ENCODE measurements around the gene C1S. TPM values are rescaled to one million over a fixed set of nuclear protein-coding genes. Genes with fewer than 3 reads are reported as not detected.

C1S gene
- total RNA-seq, 4 donors from 2014 or later = 415 to 1,129 (median 638) TPM

DNA sequence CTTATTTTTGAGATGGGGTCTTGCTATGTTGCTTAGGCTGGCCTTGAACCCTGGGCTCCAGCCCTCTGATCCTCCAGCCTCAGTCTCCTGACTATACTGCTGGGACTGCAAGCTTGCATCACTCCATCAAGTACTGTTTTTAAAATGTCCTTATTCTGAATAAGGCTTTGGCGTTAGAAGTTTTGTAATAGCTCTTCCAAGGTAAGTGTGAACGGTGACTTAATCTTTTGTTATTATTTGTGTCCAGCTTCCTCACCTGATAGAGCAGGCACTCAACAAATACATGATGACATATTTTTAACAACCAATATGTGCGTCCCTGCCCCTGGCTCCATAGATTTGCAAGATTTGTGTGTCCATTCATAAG, 47.1 kb downstream of the C1S start:
- 60 to 64% methylated on average over 3 of the region's 3 CpGs for WGBS, 2 donors
- TF ChIP-seq POLR2A (IDR thresholded peaks at IDR 0.05) (no peak), EP300 (IDR thresholded peaks at IDR 0.05) (no peak)
- TF ChIP-seq, protein P1, sequence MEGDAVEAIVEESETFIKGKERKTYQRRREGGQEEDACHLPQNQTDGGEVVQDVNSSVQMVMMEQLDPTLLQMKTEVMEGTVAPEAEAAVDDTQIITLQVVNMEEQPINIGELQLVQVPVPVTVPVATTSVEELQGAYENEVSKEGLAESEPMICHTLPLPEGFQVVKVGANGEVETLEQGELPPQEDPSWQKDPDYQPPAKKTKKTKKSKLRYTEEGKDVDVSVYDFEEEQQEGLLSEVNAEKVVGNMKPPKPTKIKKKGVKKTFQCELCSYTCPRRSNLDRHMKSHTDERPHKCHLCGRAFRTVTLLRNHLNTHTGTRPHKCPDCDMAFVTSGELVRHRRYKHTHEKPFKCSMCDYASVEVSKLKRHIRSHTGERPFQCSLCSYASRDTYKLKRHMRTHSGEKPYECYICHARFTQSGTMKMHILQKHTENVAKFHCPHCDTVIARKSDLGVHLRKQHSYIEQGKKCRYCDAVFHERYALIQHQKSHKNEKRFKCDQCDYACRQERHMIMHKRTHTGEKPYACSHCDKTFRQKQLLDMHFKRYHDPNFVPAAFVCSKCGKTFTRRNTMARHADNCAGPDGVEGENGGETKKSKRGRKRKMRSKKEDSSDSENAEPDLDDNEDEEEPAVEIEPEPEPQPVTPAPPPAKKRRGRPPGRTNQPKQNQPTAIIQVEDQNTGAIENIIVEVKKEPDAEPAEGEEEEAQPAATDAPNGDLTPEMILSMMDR (IDR thresholded peaks at IDR 0.05) = no peak
- Histone ChIP-seq H3K4me1 (peaks cover 0 to 47% (median 10%) of the 10 kb centered on the region in 4 donors), H3K4me3 (peak overlapping the region; percentile 45 to 68 (median 56)), H3K27ac (peak overlapping the region; percentile 89 to 96 (median 94)), H3K27me3 (no peaks in the 10 kb centered on the region), H3K9me3 (peaks cover 0 to 9% (median 0%) of the 10 kb centered on the region in 4 donors), H3K36me3 (peaks cover 0 to 35% (median 0%) of the 10 kb centered on the region in 3 donors)
- DNase-seq (ENCODE audit: low spot score in 2 of 2) = no peak

DNA sequence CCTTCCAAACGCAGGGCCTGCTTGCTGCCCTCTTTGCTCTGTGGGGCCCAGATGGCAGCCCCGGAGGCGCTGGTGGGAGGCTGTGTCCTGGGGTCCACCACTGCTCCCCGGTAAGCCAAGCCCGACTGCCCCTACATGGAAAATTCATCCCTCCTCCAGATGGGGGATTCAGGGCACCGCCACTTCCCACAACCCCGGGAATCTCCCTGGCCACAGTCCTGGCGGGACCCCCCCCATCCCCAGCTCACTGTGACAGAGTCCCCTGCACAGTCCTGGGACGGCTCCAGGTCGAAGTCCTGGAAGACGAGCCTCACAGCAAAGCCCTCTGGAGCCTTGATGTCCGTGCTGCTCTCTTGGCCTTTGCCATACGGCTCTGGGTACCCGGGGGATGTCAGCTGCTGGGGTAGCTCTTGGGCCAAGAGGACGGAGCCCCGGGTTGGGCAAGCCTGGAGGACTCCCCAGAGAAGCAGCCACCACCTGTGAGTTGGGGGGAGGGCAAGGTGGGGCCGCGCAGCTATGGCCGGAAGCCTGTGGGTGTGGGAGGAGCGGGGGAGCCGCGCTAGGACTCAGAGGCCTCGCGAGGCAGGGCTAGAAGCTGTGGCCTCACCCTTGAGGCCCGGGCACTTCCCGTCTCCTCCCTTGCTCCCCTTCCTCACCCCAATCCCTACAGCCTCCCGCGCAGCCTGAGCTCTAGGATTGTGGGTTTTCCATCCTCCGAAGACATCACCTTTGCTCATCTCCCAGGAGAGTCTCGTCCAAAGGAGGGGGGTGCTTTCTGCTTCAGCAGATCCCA, 47.7 kb downstream of the C1S start:
- WGBS, 2 donors = 2 to 5% methylated on average over 17 of the region's 30 CpGs
- peaks cover 0 to 52% (median 12%) of the 10 kb centered on the region in 4 donors for H3K4me1 ChIP-seq
- peaks cover 0 to 33% (median 0%) of the 10 kb centered on the region in 3 donors for H3K36me3 ChIP-seq
- DNase-seq (ENCODE audit: low spot score in 2 of 2) = peak; percentile 63 to 69
- peak overlapping the region; percentile 45 to 68 (median 56) for H3K4me3 ChIP-seq
- H3K27me3 ChIP-seq = no peaks in the 10 kb centered on the region
- peak overlapping the region; percentile 89 to 96 (median 94) for H3K27ac ChIP-seq
- peaks cover 0 to 9% (median 0%) of the 10 kb centered on the region in 4 donors for H3K9me3 ChIP-seq
- TF ChIP-seq POLR2A (IDR thresholded peaks at IDR 0.05) (peak in 1 of 2 donors; percentile 28), EP300 (IDR thresholded peaks at IDR 0.05) (peak in 1 of 2 donors; percentile 62)
- TF ChIP-seq, protein P1 (IDR thresholded peaks at IDR 0.05) = peak in 1 of 5 experiments; percentile 14

DNA sequence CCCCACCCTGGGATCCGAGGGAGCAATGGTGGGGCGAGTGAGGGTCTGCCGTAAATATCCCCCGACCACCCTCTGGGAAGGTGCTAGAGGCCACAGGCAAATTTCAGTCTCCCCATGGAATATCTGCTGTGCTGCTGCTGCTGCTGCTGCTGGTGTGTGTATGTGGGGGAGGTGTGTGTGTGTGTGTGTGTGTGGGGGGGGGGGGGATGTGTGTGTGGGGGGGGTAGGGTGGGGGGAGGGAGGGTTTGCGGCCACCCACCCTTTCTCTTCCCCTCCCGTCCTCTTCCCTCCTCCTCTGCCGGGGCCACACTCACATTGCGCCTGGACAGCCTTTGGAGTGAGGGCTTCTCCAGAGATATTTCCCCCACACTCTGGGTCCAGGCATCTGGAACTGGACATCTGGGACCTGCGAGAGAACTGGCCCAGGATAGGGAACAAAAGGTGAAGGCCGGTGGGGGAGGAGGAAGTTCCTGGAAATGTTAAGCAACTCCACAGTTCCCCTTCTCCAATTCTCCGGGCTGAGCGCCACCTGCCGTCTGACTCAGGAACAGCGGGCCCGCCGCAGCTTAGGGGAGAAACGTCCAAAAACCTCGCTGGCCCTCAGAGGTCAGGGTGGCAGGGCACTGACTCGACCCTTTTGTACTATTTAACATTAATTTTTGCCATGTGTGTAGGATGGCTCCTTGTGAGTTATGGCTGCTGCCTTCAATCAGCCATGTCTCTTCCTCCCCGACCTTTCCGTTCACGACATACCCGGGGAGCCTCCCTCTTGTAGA, 48.5 kb downstream of the C1S start, which contains the start of gene C1RL:
Gene C1RL (minus strand): TSS at position 419 of the 776 bp plus-strand sequence. CDS start 34 bp downstream, at position 385.
- WGBS, 2 donors = 8 to 13% methylated on average over 21 to 23 of the region's 23 CpGs
- Histone ChIP-seq H3K27me3 (no peaks in the 10 kb centered on the region), H3K9me3 (peaks cover 0 to 9% (median 0%) of the 10 kb centered on the region in 4 donors), H3K27ac (peak within 1 kb of the TSS; percentile 89 to 96 (median 94)), H3K4me3 (peak within 1 kb of the TSS; percentile 45 to 68 (median 56)), H3K4me1 (peaks cover 0 to 56% (median 12%) of the 10 kb centered on the region in 4 donors), H3K36me3 (peaks cover 0 to 25% (median 0%) of the 10 kb centered on the region in 3 donors)
- peak; percentile 23 to 37 for TF ChIP-seq POLR2A (IDR thresholded peaks at IDR 0.05)
- TF ChIP-seq EP300 (IDR thresholded peaks at IDR 0.05) = peak; percentile 94 to 96
- TF ChIP-seq, protein P1 (IDR thresholded peaks at IDR 0.05) = peak; percentile 98 to 99 (median 98)
- peak; percentile 97 to 99 for DNase-seq (ENCODE audit: low spot score in 2 of 2)

DNA sequence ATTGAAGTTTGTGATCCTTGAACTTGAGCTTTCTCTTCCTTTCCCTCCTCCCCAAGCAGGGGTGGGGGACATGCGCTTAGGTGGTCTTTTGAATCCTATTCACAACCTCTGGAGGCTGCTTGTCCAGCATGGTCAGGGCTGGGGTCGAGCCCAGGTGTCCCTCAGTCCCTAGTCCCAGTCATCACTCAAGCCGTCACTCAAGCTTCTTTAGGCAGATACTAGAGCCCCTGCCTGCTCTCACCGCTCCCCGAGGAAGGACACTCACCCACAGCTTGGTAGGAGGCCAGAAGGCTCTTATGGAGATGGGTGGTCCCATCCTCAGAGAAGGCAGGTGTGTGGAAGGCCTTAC, 49.0 kb downstream of the C1S start:
- no peaks in the 10 kb centered on the region for H3K27me3 ChIP-seq
- TF ChIP-seq POLR2A (IDR thresholded peaks at IDR 0.05) = no peak
- no peak for TF ChIP-seq EP300 (IDR thresholded peaks at IDR 0.05)
- TF ChIP-seq, protein P1 (IDR thresholded peaks at IDR 0.05) = no peak
- H3K36me3 ChIP-seq = peaks cover 0 to 20% (median 0%) of the 10 kb centered on the region in 3 donors
- H3K4me1 ChIP-seq = peaks cover 0 to 56% (median 12%) of the 10 kb centered on the region in 4 donors
- 58 to 64% methylated on average over 5 of the region's 5 CpGs for WGBS, 2 donors
- DNase-seq (ENCODE audit: low spot score in 2 of 2) = no peak
- H3K4me3 ChIP-seq = peak overlapping the region in 3 of 4 donors; percentile 52 to 68 (median 59)
- peak overlapping the region; percentile 61 to 94 (median 92) for H3K27ac ChIP-seq
- peaks cover 0 to 9% (median 0%) of the 10 kb centered on the region in 4 donors for H3K9me3 ChIP-seq

Measured in tibial nerve (tissue), 4 donors.